ENCODE data around the gene RABGAP1L. TPM values are rescaled to one million over a fixed set of nuclear protein-coding genes. Genes with fewer than 3 reads are reported as not detected.
"Not testable (repeated sequence)": the region's sequence is repeated elsewhere in the genome, so short reads cannot be mapped to it uniquely, and the experiment has no call there.

RABGAP1L gene
- total RNA-seq, 2 experiments from 2014 or later, result 59.8 to 67.6 TPM

- peaks cover 67% of the 10 kb centered on the region for H3K36me3 Mint-ChIP-seq (ENCODE audit: low read depth)
- CTCF ChIA-PET, result interaction anchor here (0.6 to 1.0 kb wide), 3 partner anchors 51 to 528 kb away, joined by 3 read pairs; no protein-coding TSS in a partner anchor
- POLR2A ChIA-PET, result no interaction called here
- ATAC-seq (ENCODE audit: poor library complexity) (no peak), DNase-seq (no peak)
- no peak overlapping the region for H3K4me3 Mint-ChIP-seq
- H3K4me3 ChIP-seq (ENCODE audit: low read length), result no peak overlapping the region
- intact Hi-C loops (cut with DNase I, micrococcal nuclease), result no loop called here
- H3K4me1 Mint-ChIP-seq (ENCODE audit: low read depth), result no peaks in the 10 kb centered on the region
- peaks cover 17% of the 10 kb centered on the region for H3K9me3 Mint-ChIP-seq
- H3K27ac Mint-ChIP-seq, result no peak overlapping the region
- no peak for TF ChIP-seq CTCF (IDR thresholded peaks at IDR 0.05)
- H3K4me1 ChIP-seq (ENCODE audit: insufficient read depth, low read length), result no peaks in the 10 kb centered on the region
- H3K36me3 ChIP-seq (ENCODE audit: insufficient read depth, low read length), result no peaks in the 10 kb centered on the region
- H3K27me3 ChIP-seq (ENCODE audit: control insufficient read depth in 1 of 2, insufficient read depth in 2 of 2, low read length in 2 of 2), result no peaks in the 10 kb centered on the region
- peaks cover 18 to 23% of the 10 kb centered on the region in 2 experiments for H3K9me3 ChIP-seq (ENCODE audit: control insufficient read depth in 1 of 2, insufficient read depth in 1 of 2, low read length in 2 of 2)
- H3K27me3 Mint-ChIP-seq, result no peaks in the 10 kb centered on the region
- no peak overlapping the region for H3K27ac ChIP-seq (ENCODE audit: low read depth in 1 of 2, low read length in 2 of 2)
Measured at GRCh38 chr1:174534789-174535188, 375.5 kb downstream of the RABGAP1L start.

- ATAC-seq (ENCODE audit: poor library complexity) (no peak), DNase-seq (no peak)
- Histone ChIP-seq H3K27me3 (ENCODE audit: control insufficient read depth in 1 of 2, insufficient read depth in 2 of 2, low read length in 2 of 2) (no peaks in the 10 kb centered on the region), H3K36me3 (ENCODE audit: insufficient read depth, low read length) (no peaks in the 10 kb centered on the region), H3K9me3 (ENCODE audit: control insufficient read depth in 1 of 2, insufficient read depth in 1 of 2, low read length in 2 of 2) (peaks cover 13 to 19% of the 10 kb centered on the region in 2 experiments), H3K27ac (ENCODE audit: low read depth in 1 of 2, low read length in 2 of 2) (no peak overlapping the region), H3K4me3 (ENCODE audit: low read length) (no peak overlapping the region), H3K4me1 (ENCODE audit: insufficient read depth, low read length) (no peaks in the 10 kb centered on the region)
- no peak overlapping the region for H3K27ac Mint-ChIP-seq
- TF ChIP-seq CTCF (IDR thresholded peaks at IDR 0.05), result no peak
- H3K4me3 Mint-ChIP-seq, result no peak overlapping the region
- H3K9me3 Mint-ChIP-seq, result peaks cover 18% of the 10 kb centered on the region
- no peaks in the 10 kb centered on the region for H3K4me1 Mint-ChIP-seq (ENCODE audit: low read depth)
- H3K27me3 Mint-ChIP-seq, result no peaks in the 10 kb centered on the region
- ChIA-PET POLR2A (no interaction called here), CTCF (interaction anchor here (0.6 to 1.0 kb wide), 3 partner anchors 51 to 528 kb away, joined by 3 read pairs; no protein-coding TSS in a partner anchor)
- intact Hi-C loops (cut with DNase I, micrococcal nuclease), result no loop called here
- H3K36me3 Mint-ChIP-seq (ENCODE audit: low read depth), result peaks cover 71% of the 10 kb centered on the region
Measured at GRCh38 chr1:174535207-174535606, 375.9 kb downstream of the RABGAP1L start.

GRCh38 chr1:174543421-174543820, 384.1 kb downstream of the RABGAP1L start:
- DNase-seq; CTCF ChIA-PET; POLR2A ChIA-PET; ATAC-seq (ENCODE audit: poor library complexity); H3K27ac Mint-ChIP-seq; intact Hi-C loops (cut with DNase I, micrococcal nuclease); H3K27me3 ChIP-seq (ENCODE audit: control insufficient read depth in 1 of 2, insufficient read depth in 2 of 2, low read length in 2 of 2); H3K4me3 Mint-ChIP-seq; H3K4me1 Mint-ChIP-seq (ENCODE audit: low read depth); H3K36me3 ChIP-seq (ENCODE audit: insufficient read depth, low read length); H3K27ac ChIP-seq (ENCODE audit: low read depth in 1 of 2, low read length in 2 of 2); H3K27me3 Mint-ChIP-seq; H3K4me1 ChIP-seq (ENCODE audit: insufficient read depth, low read length); H3K4me3 ChIP-seq (ENCODE audit: low read length); H3K9me3 Mint-ChIP-seq: not testable (repeated sequence)
- peaks cover 0 to 14% of the 10 kb centered on the region in 2 experiments for H3K9me3 ChIP-seq (ENCODE audit: control insufficient read depth in 1 of 2, insufficient read depth in 1 of 2, low read length in 2 of 2)
- H3K36me3 Mint-ChIP-seq (ENCODE audit: low read depth), result peaks cover 82% of the 10 kb centered on the region

GRCh38 chr1:174550296-174550695, 391.0 kb downstream of the RABGAP1L start:
- no peak for DNase-seq
- Histone ChIP-seq H3K27ac (ENCODE audit: low read depth in 1 of 2, low read length in 2 of 2) (no peak overlapping the region), H3K36me3 (ENCODE audit: insufficient read depth, low read length) (no peaks in the 10 kb centered on the region), H3K9me3 (ENCODE audit: control insufficient read depth in 1 of 2, insufficient read depth in 1 of 2, low read length in 2 of 2) (peaks cover 0 to 6% of the 10 kb centered on the region in 2 experiments), H3K27me3 (ENCODE audit: control insufficient read depth in 1 of 2, insufficient read depth in 2 of 2, low read length in 2 of 2) (no peaks in the 10 kb centered on the region), H3K4me3 (ENCODE audit: low read length) (no peak overlapping the region), H3K4me1 (ENCODE audit: insufficient read depth, low read length) (no peaks in the 10 kb centered on the region)
- Mint-ChIP-seq H3K36me3 (ENCODE audit: low read depth) (peaks cover 46% of the 10 kb centered on the region), H3K27ac (no peak overlapping the region), H3K9me3 (peaks cover 2% of the 10 kb centered on the region), H3K4me3 (no peak overlapping the region), H3K4me1 (ENCODE audit: low read depth) (no peaks in the 10 kb centered on the region), H3K27me3 (no peaks in the 10 kb centered on the region)
- intact Hi-C loops (cut with DNase I, micrococcal nuclease), result no loop called here
- no peak for ATAC-seq (ENCODE audit: poor library complexity)
- ChIA-PET CTCF (no interaction called here), POLR2A (no interaction called here)
- no peak for TF ChIP-seq CTCF (IDR thresholded peaks at IDR 0.05)

Data from CD4-positive, alpha-beta T cell (primary cell).